Stimulated activated CD8-positive, alpha-beta memory T cell treated with anti-CD3 and anti-CD28 coated beads, Interleukin-12 subunit alpha, Interleukin-12 subunit beta, amount 100 ng/mL, for 4 hours (primary cell): ENCODE measurements around the gene COX7A2.

ENCODE experiments used
- DNase-seq: peaks from one replicate; pipeline ENCODE4 v3.0.0-alpha.2; 2020; ENCODE audit warnings: low read depth

Gene COX7A2

DNA sequence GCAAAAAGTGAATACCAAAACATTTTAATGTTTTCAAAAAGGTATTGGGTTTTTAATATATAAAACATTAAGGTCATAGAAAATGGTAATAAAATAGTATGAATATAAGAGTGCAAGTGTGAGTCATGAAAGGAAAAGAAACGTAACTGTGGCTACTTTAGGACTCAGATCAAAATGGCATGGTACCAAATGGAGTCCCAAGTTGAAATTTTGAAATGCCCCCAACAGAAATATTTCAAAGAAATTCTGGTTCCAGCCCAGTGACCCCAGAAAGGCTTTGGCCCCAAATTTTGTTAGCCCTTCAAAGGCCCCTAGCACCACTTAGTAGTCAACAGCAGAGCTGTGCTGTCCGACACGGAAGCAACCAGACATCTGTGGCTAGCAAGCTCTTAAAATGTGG lies 43.7 kb downstream of the COX7A2 start:
- DNase-seq = no peak

DNA sequence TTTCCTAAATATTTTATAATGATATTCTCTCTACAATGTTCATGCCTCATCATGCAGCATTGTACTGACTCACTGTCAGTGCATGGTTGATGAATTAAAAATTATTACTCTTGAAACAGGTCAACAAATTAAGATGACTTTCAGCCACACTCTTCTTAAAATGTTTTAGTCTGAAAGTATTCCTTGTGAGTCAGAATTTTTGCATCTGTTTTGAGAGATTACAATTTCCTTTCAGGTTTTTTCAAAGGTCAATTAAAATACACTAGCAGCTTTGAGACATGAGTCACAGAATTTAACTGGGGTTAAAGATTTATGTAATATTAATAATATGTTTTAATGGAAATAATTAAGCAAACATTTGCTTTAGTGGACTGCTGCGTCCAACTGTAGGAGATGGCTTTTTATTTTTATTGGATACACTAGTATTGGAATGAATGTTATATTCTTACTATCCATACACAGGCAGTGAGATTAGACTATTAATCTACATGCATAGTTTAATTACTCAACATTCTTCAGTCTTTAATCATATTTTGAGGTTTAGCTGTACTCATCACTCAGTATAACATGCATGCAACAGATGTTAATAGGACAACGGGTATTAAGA lies 47.4 kb downstream of the COX7A2 start:
- DNase-seq = no peak

DNA sequence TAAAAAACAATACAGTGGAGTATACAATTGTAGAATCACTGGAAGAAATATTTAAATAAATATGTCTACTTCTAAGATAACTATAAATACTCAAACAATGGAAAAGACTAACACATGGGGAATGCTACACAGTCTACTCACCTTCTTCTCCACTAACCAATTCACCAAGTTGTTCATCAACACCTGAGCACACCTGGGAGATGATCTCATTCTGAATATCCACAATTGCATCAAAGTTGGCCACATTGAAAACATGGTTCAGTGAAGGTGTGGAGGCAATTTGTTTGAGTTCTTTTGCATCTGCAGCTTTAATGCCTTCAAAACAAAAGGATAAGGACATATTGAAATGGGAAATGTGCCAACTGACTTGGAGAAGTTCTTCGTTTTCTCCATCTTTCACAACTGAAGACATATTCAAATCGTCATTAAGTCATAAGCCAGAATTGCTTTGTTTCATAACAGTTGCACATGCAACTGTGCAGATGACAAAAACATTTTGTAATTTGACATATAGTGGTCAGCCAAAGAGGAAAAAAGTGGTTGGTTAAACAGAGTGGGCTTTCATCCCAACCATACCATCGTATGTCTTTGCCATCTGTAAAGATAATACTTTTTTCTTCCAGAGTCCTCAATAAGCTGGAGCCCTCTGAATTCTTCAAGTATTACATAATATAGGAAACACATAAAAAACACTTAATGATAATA lies 55.2 kb downstream of the COX7A2 start:
- no peak for DNase-seq
